Effector memory CD4-positive, alpha-beta T cell (primary cell): ENCODE data around the gene FST.
A peak's percentile ranks its signal among the peaks of the same experiment; 100 is the strongest.

ENCODE experiments used
- DNase-seq, 3 donors: peaks; one replicate each; pipeline ENCODE4 v3.0.0-alpha.2; 2020
- H3K27ac ChIP-seq: 2 replicates; pipeline ENCODE4 v1.7.0; 2013; ENCODE audit warnings: mild to moderate bottlenecking, low read length, moderate library complexity; ENCODE audit not compliant: insufficient read depth, poor library complexity, severe bottlenecking
- H3K27me3 ChIP-seq: replicated peaks from 2 replicates; pipeline ENCODE4 v1.7.0; 2013; ENCODE audit warnings: mild to moderate bottlenecking, low read length; ENCODE audit not compliant: insufficient read depth, control insufficient read depth, poor library complexity, severe bottlenecking
- H3K36me3 ChIP-seq: 2 replicates; pipeline ENCODE4 v1.7.0; 2013; ENCODE audit warnings: mild to moderate bottlenecking, low read length, moderate library complexity; ENCODE audit not compliant: control insufficient read depth, insufficient read depth
- H3K4me1 ChIP-seq: 2 replicates; pipeline ENCODE4 v1.7.0; 2013; ENCODE audit warnings: low read length, mild to moderate bottlenecking; ENCODE audit not compliant: control insufficient read depth, insufficient read depth, poor library complexity, severe bottlenecking
- H3K4me3 ChIP-seq: 2 replicates; pipeline ENCODE4 v1.7.0; 2013; ENCODE audit warnings: low read length, low read depth, mild to moderate bottlenecking; ENCODE audit not compliant: insufficient read depth, poor library complexity, severe bottlenecking
- H3K9me3 ChIP-seq: 2 replicates; pipeline ENCODE4 v1.7.0; 2013; ENCODE audit warnings: mild to moderate bottlenecking, low read length, moderate library complexity; ENCODE audit not compliant: control insufficient read depth

FST gene

DNA sequence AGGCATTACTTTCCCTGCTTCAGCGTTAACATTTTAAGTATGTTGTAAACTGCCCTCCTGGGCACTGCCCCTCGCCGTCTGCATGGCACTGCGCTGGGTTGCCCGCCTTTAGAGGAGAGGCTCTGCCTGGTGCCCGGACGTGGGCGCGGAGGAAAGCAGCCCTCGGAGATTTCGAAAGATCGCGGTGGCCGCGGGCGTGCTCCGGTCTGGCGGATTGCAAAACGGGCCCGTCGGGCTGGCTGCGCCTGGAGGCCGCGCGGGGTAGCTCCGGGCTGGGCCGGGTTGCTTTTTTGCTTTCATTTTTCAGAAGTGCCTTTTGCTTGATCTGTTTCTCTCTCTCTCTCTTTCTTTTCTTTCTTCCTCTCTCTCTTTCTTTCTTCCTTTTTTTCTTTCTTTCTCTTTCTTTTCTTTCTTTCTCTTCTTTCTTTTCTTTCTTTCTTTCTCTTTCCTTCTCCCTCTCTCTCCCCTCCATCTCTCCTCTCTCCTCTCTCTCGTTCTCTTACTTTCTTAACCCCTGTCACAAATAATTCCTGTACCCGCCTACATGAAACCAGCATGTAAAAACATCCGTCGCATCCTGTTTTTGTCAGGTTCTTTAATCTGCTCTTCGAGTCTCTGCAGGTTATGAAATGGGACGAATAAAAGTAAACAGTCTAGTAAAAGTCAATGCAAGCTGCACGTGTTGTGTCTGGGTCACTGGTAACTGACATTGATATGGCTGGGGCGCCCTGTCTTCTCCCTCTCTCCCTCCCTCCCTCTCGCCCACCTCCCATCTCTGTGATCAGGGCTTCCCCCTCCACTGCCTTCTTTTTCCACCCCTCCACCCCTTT lies 1.7 kb downstream of the FST start:
- Histone ChIP-seq H3K27ac (no peak overlapping the region), H3K9me3 (no peaks in the 10 kb centered on the region), H3K27me3 (peaks cover 11% of the 10 kb centered on the region), H3K4me3 (peak overlapping the region; percentile 52), H3K4me1 (peaks cover 15% of the 10 kb centered on the region), H3K36me3 (no peaks in the 10 kb centered on the region)
- peak in 1 of 3 donors; percentile 11 for DNase-seq

DNA sequence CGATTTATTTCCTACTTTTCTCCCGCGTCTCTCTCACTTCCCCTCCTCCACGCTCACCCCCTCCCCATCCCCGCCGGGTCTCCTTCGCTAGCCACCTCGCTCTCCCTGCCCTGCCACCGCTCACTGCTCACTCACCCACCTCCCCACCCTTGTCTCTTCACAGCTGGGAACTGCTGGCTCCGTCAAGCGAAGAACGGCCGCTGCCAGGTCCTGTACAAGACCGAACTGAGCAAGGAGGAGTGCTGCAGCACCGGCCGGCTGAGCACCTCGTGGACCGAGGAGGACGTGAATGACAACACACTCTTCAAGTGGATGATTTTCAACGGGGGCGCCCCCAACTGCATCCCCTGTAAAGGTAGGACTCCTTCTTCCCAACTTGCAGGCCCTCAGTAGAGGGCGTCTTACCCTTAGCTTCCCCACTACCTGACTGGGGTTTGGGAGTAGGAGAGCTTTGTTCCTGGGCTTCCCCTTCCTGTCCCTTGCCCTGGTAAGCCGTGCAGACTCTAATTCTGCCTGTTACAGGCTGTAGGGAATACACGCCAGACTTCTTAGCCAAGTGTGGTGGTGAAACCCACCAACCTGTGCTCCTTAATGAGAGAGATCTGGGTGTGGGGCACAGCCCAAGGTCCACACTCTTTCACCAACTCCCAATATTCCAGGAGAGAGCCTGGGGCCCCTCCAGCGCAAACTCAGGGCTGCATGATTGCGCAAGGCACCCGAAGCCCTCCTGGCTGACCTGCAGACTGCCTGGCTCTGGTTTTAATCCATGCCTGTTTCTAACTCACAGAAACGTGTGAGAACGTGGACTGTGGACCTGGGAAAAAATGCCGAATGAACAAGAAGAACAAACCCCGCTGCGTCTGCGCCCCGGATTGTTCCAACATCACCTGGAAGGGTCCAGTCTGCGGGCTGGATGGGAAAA lies 2.5 kb downstream of the FST start:
- DNase-seq: no peak
- no peak overlapping the region for H3K27ac ChIP-seq
- peaks cover 15% of the 10 kb centered on the region for H3K4me1 ChIP-seq
- no peaks in the 10 kb centered on the region for H3K36me3 ChIP-seq
- H3K9me3 ChIP-seq: no peaks in the 10 kb centered on the region
- H3K4me3 ChIP-seq: peak overlapping the region; percentile 52
- H3K27me3 ChIP-seq: peaks cover 10% of the 10 kb centered on the region

DNA sequence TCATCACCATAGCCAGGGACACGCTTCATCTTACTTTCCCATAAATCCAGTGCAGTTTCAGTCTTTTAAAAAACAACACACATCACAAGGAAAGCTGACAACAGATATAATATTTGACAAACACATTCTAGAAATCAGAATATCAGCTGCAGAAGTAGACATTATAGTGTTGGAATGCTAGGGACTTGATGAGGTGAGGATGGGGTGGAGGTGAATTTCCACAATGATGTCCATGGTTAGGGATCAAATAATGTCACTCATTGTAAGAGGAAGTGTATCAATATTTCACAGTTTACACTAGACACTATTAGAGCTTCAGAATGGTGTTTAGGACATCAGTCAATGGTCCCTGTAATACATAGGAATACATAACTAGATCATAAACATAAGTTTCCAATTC lies 7.0 kb downstream of the FST start:
- Histone ChIP-seq H3K36me3 (no peaks in the 10 kb centered on the region), H3K27ac (no peak overlapping the region), H3K4me3 (no peak overlapping the region), H3K4me1 (no peaks in the 10 kb centered on the region), H3K9me3 (no peaks in the 10 kb centered on the region), H3K27me3 (peaks cover 4% of the 10 kb centered on the region)
- DNase-seq: no peak

- H3K27me3 ChIP-seq: peaks cover 4% of the 10 kb centered on the region
- no peaks in the 10 kb centered on the region for H3K36me3 ChIP-seq
- no peak overlapping the region for H3K27ac ChIP-seq
- no peak for DNase-seq
- no peak overlapping the region for H3K4me3 ChIP-seq
- no peaks in the 10 kb centered on the region for H3K4me1 ChIP-seq
- no peaks in the 10 kb centered on the region for H3K9me3 ChIP-seq
Observed at GRCh38 chr5:53488195-53488722, 7.8 kb downstream of the FST start.

- H3K27ac ChIP-seq: no peak overlapping the region
Observed at GRCh38 chr5:53490747-53491146, 10.3 kb downstream of the FST start.

GRCh38 chr5:53501054-53501453 lies 20.6 kb downstream of the FST start:
- DNase-seq: no peak
- H3K4me1 ChIP-seq: no peaks in the 10 kb centered on the region
- H3K27me3 ChIP-seq: no peaks in the 10 kb centered on the region
- no peaks in the 10 kb centered on the region for H3K36me3 ChIP-seq
- no peaks in the 10 kb centered on the region for H3K9me3 ChIP-seq
- H3K4me3 ChIP-seq: no peak overlapping the region
- H3K27ac ChIP-seq: no peak overlapping the region

More at GRCh38 chr5:53490747-53491146, 10.3 kb downstream of the FST start:
- no peaks in the 10 kb centered on the region for H3K27me3 ChIP-seq
- H3K9me3 ChIP-seq: no peaks in the 10 kb centered on the region
- no peaks in the 10 kb centered on the region for H3K4me1 ChIP-seq
- H3K4me3 ChIP-seq: no peak overlapping the region
- DNase-seq: no peak
- no peaks in the 10 kb centered on the region for H3K36me3 ChIP-seq

DNA sequence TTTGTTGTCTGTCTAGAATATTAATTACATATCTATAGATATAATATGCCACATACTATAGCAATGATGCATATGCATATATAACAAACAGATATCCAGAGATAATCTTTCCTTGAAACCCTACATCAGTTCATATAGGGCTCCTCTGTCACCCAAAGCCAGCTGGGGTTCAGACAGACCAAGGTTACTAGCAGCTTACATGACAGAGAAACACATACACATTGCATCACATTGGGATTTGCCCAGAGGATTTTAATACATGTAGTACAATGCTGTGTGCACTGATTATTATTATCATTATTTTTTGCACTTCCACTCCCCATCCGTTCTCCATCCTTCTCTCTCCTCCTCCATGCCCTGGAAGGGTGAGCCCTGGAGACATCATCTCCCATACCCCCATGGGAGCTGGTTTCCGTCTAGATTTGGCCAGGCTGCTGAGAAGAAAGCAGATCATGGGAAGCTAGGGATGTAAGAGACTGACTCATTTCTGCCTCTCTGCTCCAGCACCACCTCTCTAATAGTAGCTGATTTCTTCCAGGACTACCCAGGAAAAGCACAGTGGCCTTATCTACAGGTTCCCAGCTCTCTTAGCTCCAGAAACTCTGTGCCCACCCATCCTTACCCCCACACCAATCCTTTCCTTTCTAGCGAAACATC lies 23.3 kb downstream of the FST start:
- Histone ChIP-seq H3K27me3 (no peaks in the 10 kb centered on the region), H3K27ac (no peak overlapping the region), H3K36me3 (no peaks in the 10 kb centered on the region), H3K4me1 (no peaks in the 10 kb centered on the region), H3K9me3 (no peaks in the 10 kb centered on the region), H3K4me3 (no peak overlapping the region)
- DNase-seq: no peak

- no peaks in the 10 kb centered on the region for H3K27me3 ChIP-seq
- no peaks in the 10 kb centered on the region for H3K36me3 ChIP-seq
- H3K4me3 ChIP-seq: no peak overlapping the region
- no peak overlapping the region for H3K27ac ChIP-seq
- H3K9me3 ChIP-seq: no peaks in the 10 kb centered on the region
- no peak for DNase-seq
- H3K4me1 ChIP-seq: no peaks in the 10 kb centered on the region
Observed at GRCh38 chr5:53507013-53507412, 26.6 kb downstream of the FST start.

DNA sequence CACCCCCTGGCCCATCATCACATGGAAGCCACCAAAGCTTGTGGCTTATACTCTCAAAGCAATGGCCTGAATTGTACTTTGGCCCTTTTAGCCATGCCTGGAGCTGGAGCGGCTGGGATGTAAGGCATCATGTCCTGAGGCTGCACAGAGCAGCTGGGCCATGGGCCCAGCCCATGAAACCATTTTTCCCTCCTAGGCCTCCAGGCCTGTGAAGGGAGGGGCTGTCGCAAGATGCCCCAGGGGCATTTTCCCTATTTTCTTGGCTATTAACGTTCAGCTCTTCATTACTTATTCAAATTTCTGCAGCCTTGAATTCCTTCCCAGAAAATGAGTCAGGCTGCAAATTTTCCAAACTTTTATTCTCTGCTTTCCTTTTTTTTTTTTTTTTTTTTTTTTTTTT lies 27.7 kb downstream of the FST start:
- DNase-seq: no peak

More for the DNA sequence above, 27.7 kb downstream of the FST start:
- Histone ChIP-seq H3K4me3 (no peak overlapping the region), H3K27ac (no peak overlapping the region), H3K36me3 (no peaks in the 10 kb centered on the region), H3K4me1 (no peaks in the 10 kb centered on the region), H3K27me3 (no peaks in the 10 kb centered on the region), H3K9me3 (no peaks in the 10 kb centered on the region)
